ENCODE results near the gene CEND1.
"Not testable (repeated sequence)": the region's sequence is repeated elsewhere in the genome, so short reads cannot be mapped to it uniquely, and the experiment has no call there.

The CEND1 gene

GRCh38 chr11:763073-763463, 26.8 kb downstream of the CEND1 start:
- DNase-seq = peak; percentile 48

- peak; percentile 30 for DNase-seq
Observed at GRCh38 chr11:762421-763072, 27.3 kb downstream of the CEND1 start.

- no peak for DNase-seq
Observed at GRCh38 chr11:761526-762108, 28.3 kb downstream of the CEND1 start.

GRCh38 chr11:760236-760635, 29.7 kb downstream of the CEND1 start:
- DNase-seq = no peak

- no peak for DNase-seq
Observed at GRCh38 chr11:749731-750130, 40.2 kb downstream of the CEND1 start.

GRCh38 chr11:748007-748359, 41.9 kb downstream of the CEND1 start:
- no peak for DNase-seq

- DNase-seq = peak; percentile 78
Observed at GRCh38 chr11:747158-748006, 42.5 kb downstream of the CEND1 start, which contains the start of gene TALDO1. TSS of gene TALDO1 (plus strand) at chr11:747464. CDS start at chr11:747482, 18 bp downstream.

- DNase-seq = no peak
Observed at GRCh38 chr11:746289-747157, 43.4 kb downstream of the CEND1 start.

- no peak for DNase-seq
Observed at GRCh38 chr11:745428-745827, 44.5 kb downstream of the CEND1 start.

GRCh38 chr11:742571-743201, 47.2 kb downstream of the CEND1 start:
- no peak for DNase-seq

- no peak for DNase-seq
Observed at GRCh38 chr11:742156-742546, 47.7 kb downstream of the CEND1 start.

- not testable (repeated sequence) for DNase-seq
Observed at GRCh38 chr11:737899-738298, 52.0 kb downstream of the CEND1 start.

GRCh38 chr11:737366-737765, 52.5 kb downstream of the CEND1 start:
- DNase-seq = no peak
